HCT116 (cell line): Measurements from ENCODE around the gene CNFN. TPM values are rescaled to one million over a fixed set of nuclear protein-coding genes. Genes with fewer than 3 reads are reported as not detected.

Experiments used
- ATAC-seq: fragments of 200-7000 bp; cut with Tn5 transposase; 2 replicates; pipeline ENCODE4 v1.9.1; 2020; ENCODE audit warnings: mild to moderate bottlenecking, moderate library complexity
- BruUV-seq: library from RNA; stranded (reverse); fragments of 400-500 nt; replicated peaks from 2 replicates; lab custom pipeline; 2021; lab: Mats Ljungman, UMichigan
- CTCF ChIA-PET: fragments of 300-600 bp; sonication (Branson Sonifier 250); formaldehyde crosslinking; loops from one replicate; lab custom pipeline; 2021; ENCODE audit warnings: antibody characterized with exemption; lab: Charles Lee
- POLR2A ChIA-PET: fragments of 300-600, 350-600 bp; sonication (Branson Sonifier 250); formaldehyde crosslinking; loops from one replicate; lab custom pipeline; 2021; ENCODE audit warnings: antibody characterized with exemption; lab: Charles Lee
- RAD21 ChIA-PET, 2 experiments: fragments of 300-600 bp; sonication (Branson Sonifier 250); formaldehyde crosslinking; loops; one replicate each; lab custom pipeline; 2023; ENCODE audit warnings: low total read pairs in 2 of 2; ENCODE audit not compliant: uncharacterized antibody in 2 of 2, unreplicated experiment in 2 of 2, low non-redundant PET in 1 of 2; lab: Charles Lee
- DNase-seq: peaks from one replicate; pipeline ENCODE4 v3.0.0-alpha.2; 2010; ENCODE audit warnings: low read depth, low spot score
- H2AFZ ChIP-seq: fragments of 200-600 bp; shearing (Covaris generic), sonication (generic); 2 replicates; pipeline ENCODE4 v1.6.1; 2017; ENCODE audit warnings: low read depth, mixed run types, mixed read lengths, antibody characterized with exemption, low read length; ENCODE audit not compliant: poor library complexity, severe bottlenecking
- H3K27ac ChIP-seq: 2 replicates; pipeline ENCODE4 v1.5.1; 2012; ENCODE audit warnings: low read depth, low read length
- H3K27me3 ChIP-seq: fragments of 200-600 bp; sonication (generic); 2 replicates; pipeline ENCODE4 v1.6.1; 2016; ENCODE audit warnings: mixed run types, low read length, mixed read lengths; ENCODE audit not compliant: insufficient read depth
- H3K36me3 ChIP-seq, 2 experiments: fragments of 200-500 bp in 1 of 2; fragments of 200-600 bp in 1 of 2; sonication (Bioruptor generic) in 1 of 2; sonication (generic) in 1 of 2; 2 replicates each; pipeline versions ENCODE4 v1.5.1 to v1.6.1; 2014 to 2016; ENCODE audit warnings: low read length in 2 of 2, inconsistent platforms in 1 of 2, mixed read lengths in 1 of 2, mixed run types in 1 of 2; ENCODE audit not compliant: insufficient read depth in 2 of 2, control insufficient read depth in 1 of 2
- H3K4me1 ChIP-seq, 2 experiments: fragments of 200-600 bp in 1 of 2; sonication (generic) in 1 of 2; 2 replicates each; pipeline versions ENCODE4 v1.5.1 to v1.6.1; 2012 to 2017; ENCODE audit warnings: low read length in 2 of 2, inconsistent platforms in 1 of 2, mild to moderate bottlenecking in 1 of 2, mixed read lengths in 1 of 2, mixed run types in 1 of 2, moderate library complexity in 1 of 2; ENCODE audit not compliant: insufficient read depth in 2 of 2, control insufficient read depth in 1 of 2
- H3K4me2 ChIP-seq: fragments of 200-600 bp; sonication (generic); 2 replicates; pipeline ENCODE4 v1.6.1; 2017; ENCODE audit warnings: mixed run types, low read length, mixed read lengths
- H3K4me3 ChIP-seq, 2 experiments: fragments of 200-600 bp in 1 of 2; sonication (generic) in 1 of 2; replicated peaks in 1 of 2; 2 replicates each; pipeline ENCODE4 v1.5.1; 2011 to 2016; ENCODE audit warnings: low read length in 2 of 2, control low read depth in 1 of 2, low read depth in 1 of 2, mild to moderate bottlenecking in 1 of 2, mixed read lengths in 1 of 2, mixed run types in 1 of 2
- H3K79me2 ChIP-seq: fragments of 200-600 bp; sonication (generic); 2 replicates; pipeline ENCODE4 v1.6.1; 2017; ENCODE audit warnings: mild to moderate bottlenecking, mixed run types, low read length, moderate library complexity, mixed read lengths; ENCODE audit not compliant: insufficient read depth
- H3K9ac ChIP-seq: fragments of 200-600 bp; sonication (generic); 2 replicates; pipeline ENCODE4 v1.6.1; 2016; ENCODE audit warnings: low read length, mixed read lengths
- H3K9me2 ChIP-seq: fragments of 200-600 bp; sonication (generic), shearing (Covaris generic); 2 replicates; pipeline ENCODE4 v1.6.1; 2017; ENCODE audit warnings: mixed run types, mild to moderate bottlenecking, moderate library complexity; ENCODE audit not compliant: insufficient read depth
- H3K9me3 ChIP-seq, 2 experiments: fragments of 200-500 bp in 1 of 2; fragments of 200-600 bp in 1 of 2; sonication (Bioruptor generic) in 1 of 2; sonication (generic) in 1 of 2; 2 replicates each; pipeline ENCODE4 v1.6.1; 2014 to 2017; ENCODE audit warnings: low read length in 2 of 2, mixed read lengths in 2 of 2, inconsistent platforms in 1 of 2, low read depth in 1 of 2, mild to moderate bottlenecking in 1 of 2, mixed run types in 1 of 2, moderate library complexity in 1 of 2; ENCODE audit not compliant: control insufficient read depth in 1 of 2, insufficient read depth in 1 of 2
- H4K20me1 ChIP-seq: fragments of 200-600 bp; sonication (generic), shearing (Covaris generic); 2 replicates; pipeline ENCODE4 v1.6.1; 2017; ENCODE audit warnings: mixed run types, mild to moderate bottlenecking, moderate library complexity; ENCODE audit not compliant: insufficient read depth
- ATF3 ChIP-seq: IDR thresholded peaks from 2 replicates; pipeline ENCODE4 v1.6.1; 2012
- CBX3 ChIP-seq: IDR thresholded peaks from 2 replicates; pipeline ENCODE4 v1.6.1; 2012; ENCODE audit warnings: low read depth
- EZH2 ChIP-seq: fragments of 200-600 bp; sonication (generic); IDR thresholded peaks from 2 replicates; pipeline ENCODE4 v1.6.1; 2017; ENCODE audit warnings: antibody characterized with exemption, mixed run types
- EZH2phosphoT487 ChIP-seq: fragments of 200-600 bp; IDR thresholded peaks from 2 replicates; pipeline ENCODE4 v1.6.1; 2018; ENCODE audit warnings: antibody characterized with exemption, borderline replicate concordance
- FOSL1 ChIP-seq: IDR thresholded peaks from 2 replicates; pipeline ENCODE4 v1.6.1; 2012; ENCODE audit warnings: low read depth
- MAX ChIP-seq: IDR thresholded peaks from 2 replicates; pipeline ENCODE4 v1.6.1; 2012
- POLR2A ChIP-seq: IDR thresholded peaks from 2 replicates; pipeline ENCODE4 v1.7.0; 2011; ENCODE audit warnings: borderline replicate concordance; ENCODE audit not compliant: insufficient read depth, insufficient read length; ENCODE audit errors: extremely low read depth
- RAD21 ChIP-seq: IDR thresholded peaks from 2 replicates; pipeline ENCODE4 v1.6.1; 2012; ENCODE audit warnings: low read depth, mild to moderate bottlenecking
- REST ChIP-seq: IDR thresholded peaks from 2 replicates; pipeline ENCODE4 v1.6.1; 2012; ENCODE audit warnings: low read depth
- SIN3A ChIP-seq: IDR thresholded peaks from 2 replicates; pipeline ENCODE4 v1.6.1; 2012; ENCODE audit warnings: low read depth
- TCF7L2 ChIP-seq: IDR thresholded peaks from 2 replicates; pipeline ENCODE4 v1.7.0; 2011; ENCODE audit warnings: borderline replicate concordance, inconsistent platforms; ENCODE audit not compliant: insufficient read depth, insufficient read length; ENCODE audit errors: extremely low read depth
- YY1 ChIP-seq: IDR thresholded peaks from 2 replicates; pipeline ENCODE4 v1.6.1; 2011; ENCODE audit warnings: low read length, low read depth, moderate library complexity, mild to moderate bottlenecking; ENCODE audit not compliant: insufficient replicate concordance; ENCODE audit errors: extremely low read depth
- ZFX ChIP-seq: fragments of 450-650 bp; IDR thresholded peaks from 2 replicates; pipeline ENCODE4 v1.6.1; 2017
- ZNF274 ChIP-seq: fragments of 200-500 bp; sonication (Bioruptor generic); IDR thresholded peaks from 2 replicates; pipeline ENCODE4 v1.6.1; 2014; ENCODE audit warnings: mild to moderate bottlenecking, low read depth, low read length, inconsistent platforms
- intact Hi-C: fragments of 100-400 bp; cut with micrococcal nuclease; formaldehyde crosslinking; loops from 2 replicates; pipeline ENCODE4 v1.10.0; 2022
- total RNA-seq: library from RNA; stranded (reverse); gene quantifications from one replicate; pipeline ENCODE4 v1.2.1, GENCODE V29; 2021; ENCODE audit not compliant: unreplicated experiment
- TF ChIP-seq, protein P1 (sequence below), 3 experiments: fragments of 200-600 bp in 1 of 3; sonication (generic) in 1 of 3; IDR thresholded peaks in 2 of 3; conservative IDR thresholded peaks in 1 of 3; 2 replicates each; pipeline ENCODE4 v1.5.1; 2012 to 2017; ENCODE audit warnings: low read depth in 2 of 3, low read length in 2 of 3, antibody characterized with exemption in 1 of 3, borderline replicate concordance in 1 of 3, control low read depth in 1 of 3, mild to moderate bottlenecking in 1 of 3, mixed read lengths in 1 of 3, mixed run types in 1 of 3, moderate library complexity in 1 of 3; ENCODE audit not compliant: insufficient read depth in 1 of 3

The CNFN gene
- total RNA-seq, 1 experiment from 2014 or later = 13.9 TPM

- TF ChIP-seq REST = no peak
These were observed 38.6 kb upstream of the CNFN start (continued) for GRCh38 chr19:42428676-42429075.

GRCh38 chr19:42427313-42427712 lies 37.2 kb upstream of the CNFN start, which contains the start of gene LIPE:
Gene LIPE, minus strand, starts transcription at chr19:42427388. Its CDS starts 239 bp downstream, at chr19:42427149.
- H3K36me3 ChIP-seq = no peaks in the 10 kb centered on the region
- ChIA-PET POLR2A (no interaction called here), RAD21 (no interaction called here), CTCF (interaction anchor here (1.7 kb wide), 1 partner anchor 13 kb away, joined by 4 read pairs; no protein-coding TSS in a partner anchor)
- H3K79me2 ChIP-seq = no peaks in the 10 kb centered on the region
- H4K20me1 ChIP-seq = no peaks in the 10 kb centered on the region
- DNase-seq (no peak), ATAC-seq (no peak)
- BruUV-seq = no TSS peak
- H3K4me3 ChIP-seq = no peak within 1 kb of the TSS
- H2AFZ ChIP-seq = no peak within 1 kb of the TSS
- peaks cover 8 to 23% of the 10 kb centered on the region in 2 experiments; a peak in 2 of 4 replicates for H3K4me1 ChIP-seq
- H3K27ac ChIP-seq = no peak within 1 kb of the TSS
- H3K9me2 ChIP-seq = no peaks in the 10 kb centered on the region
- H3K9me3 ChIP-seq = no peaks in the 10 kb centered on the region
- intact Hi-C loops = no loop called here
- no peaks in the 10 kb centered on the region for H3K27me3 ChIP-seq
- H3K4me2 ChIP-seq = no peak within 1 kb of the TSS
- no peak within 1 kb of the TSS for H3K9ac ChIP-seq
- no peak for TF ChIP-seq FOSL1
- no peak for TF ChIP-seq TCF7L2
- no peak for TF ChIP-seq CBX3
- TF ChIP-seq, protein P1, sequence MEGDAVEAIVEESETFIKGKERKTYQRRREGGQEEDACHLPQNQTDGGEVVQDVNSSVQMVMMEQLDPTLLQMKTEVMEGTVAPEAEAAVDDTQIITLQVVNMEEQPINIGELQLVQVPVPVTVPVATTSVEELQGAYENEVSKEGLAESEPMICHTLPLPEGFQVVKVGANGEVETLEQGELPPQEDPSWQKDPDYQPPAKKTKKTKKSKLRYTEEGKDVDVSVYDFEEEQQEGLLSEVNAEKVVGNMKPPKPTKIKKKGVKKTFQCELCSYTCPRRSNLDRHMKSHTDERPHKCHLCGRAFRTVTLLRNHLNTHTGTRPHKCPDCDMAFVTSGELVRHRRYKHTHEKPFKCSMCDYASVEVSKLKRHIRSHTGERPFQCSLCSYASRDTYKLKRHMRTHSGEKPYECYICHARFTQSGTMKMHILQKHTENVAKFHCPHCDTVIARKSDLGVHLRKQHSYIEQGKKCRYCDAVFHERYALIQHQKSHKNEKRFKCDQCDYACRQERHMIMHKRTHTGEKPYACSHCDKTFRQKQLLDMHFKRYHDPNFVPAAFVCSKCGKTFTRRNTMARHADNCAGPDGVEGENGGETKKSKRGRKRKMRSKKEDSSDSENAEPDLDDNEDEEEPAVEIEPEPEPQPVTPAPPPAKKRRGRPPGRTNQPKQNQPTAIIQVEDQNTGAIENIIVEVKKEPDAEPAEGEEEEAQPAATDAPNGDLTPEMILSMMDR (IDR thresholded peaks at IDR 0.05 in 2 of 3, conservative IDR thresholded peaks at IDR 0.05 in 1 of 3; ENCODE audit: borderline replicate concordance in 1 of 3, insufficient read depth in 1 of 3, low read depth in 2 of 3, low read length in 2 of 3) = no peak
- no peak for TF ChIP-seq ATF3
- TF ChIP-seq EZH2phosphoT487 = no peak
- no peak for TF ChIP-seq RAD21
- TF ChIP-seq YY1 = no peak
- TF ChIP-seq ZNF274 = no peak
- TF ChIP-seq EZH2 = no peak
- TF ChIP-seq ZFX = no peak
- TF ChIP-seq POLR2A = no peak
- TF ChIP-seq MAX = no peak
- no peak for TF ChIP-seq REST
- no peak for TF ChIP-seq SIN3A
